ENCODE data around the gene MVB12B.

The MVB12B gene

DNA sequence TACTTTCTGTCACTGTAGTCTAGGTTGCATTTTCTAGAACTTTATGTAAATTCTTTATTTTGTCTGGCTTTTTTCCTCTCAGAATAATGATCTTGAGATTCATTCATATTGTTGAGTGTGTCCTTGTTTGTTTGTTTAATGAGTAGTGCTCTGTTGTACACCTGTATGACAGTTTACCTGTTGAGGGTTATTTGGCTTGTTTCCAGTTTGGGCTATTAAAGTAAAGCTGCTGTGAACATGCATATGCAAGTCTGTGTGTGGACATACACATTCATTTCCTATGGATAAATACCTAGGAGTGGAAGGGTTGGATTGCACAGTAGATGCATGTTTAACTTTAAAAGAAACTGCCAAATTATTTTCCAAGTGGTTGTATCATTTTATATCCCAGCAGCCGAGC, 30.4 kb downstream of the MVB12B start:
- no peak for DNase-seq

DNA sequence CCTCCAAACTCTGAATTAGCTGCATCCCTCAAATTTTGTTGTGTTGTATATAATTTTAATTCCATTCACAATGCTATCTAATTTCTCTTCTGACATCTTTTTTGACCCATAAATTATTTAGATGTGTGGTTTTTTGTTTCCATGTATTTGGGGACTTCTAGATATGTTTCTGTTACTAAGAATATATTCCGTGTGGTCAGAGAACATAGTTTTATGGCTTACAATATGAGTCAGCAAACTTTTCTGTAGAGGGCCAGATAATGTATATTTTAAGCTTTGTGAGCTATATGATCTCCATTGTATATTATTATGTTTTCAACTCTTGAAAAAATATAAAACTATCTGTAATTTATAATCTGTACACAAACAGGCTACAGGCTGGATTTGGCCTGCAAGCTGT, 33.4 kb downstream of the MVB12B start:
- no peak for DNase-seq

DNA sequence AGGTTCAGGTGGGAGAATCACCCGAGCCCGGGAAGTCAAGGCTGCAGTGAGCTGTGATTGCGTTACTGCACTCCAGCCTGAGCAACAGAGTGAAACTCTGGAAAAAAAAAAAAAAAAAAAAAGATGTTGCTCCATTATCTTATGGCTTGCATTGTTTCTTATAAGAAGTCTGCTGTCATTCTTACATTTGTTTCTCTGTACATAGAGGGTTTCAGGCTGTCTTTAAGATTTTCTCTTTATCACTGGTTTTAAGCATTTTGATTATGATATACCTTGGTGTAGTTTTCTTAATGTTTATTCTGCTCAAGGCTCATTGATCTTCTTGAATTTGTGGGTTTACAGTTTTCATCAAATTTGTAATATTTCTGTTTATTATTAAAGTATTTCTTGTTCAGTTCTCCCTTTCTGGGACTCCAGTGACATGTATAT, 35.2 kb downstream of the MVB12B start:
- DNase-seq: no peak

DNA sequence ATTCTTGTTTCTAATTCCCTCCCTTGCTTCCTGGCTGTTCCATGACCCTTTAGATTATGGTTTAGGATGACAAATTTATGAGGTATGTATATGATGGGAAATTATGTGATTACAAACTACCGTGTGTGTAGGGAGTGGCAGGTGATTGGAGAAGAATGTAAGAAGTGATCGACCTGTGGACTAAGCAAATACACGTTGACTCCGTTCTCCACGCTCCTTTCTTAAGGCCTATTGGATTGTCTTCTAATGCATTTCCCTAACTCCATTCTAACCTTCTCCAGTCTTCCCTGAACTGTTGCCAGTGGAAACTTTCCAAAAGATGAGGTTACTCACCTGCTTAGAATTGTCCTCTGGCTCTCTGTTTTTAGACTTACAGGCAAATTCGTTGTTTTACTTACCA, 36.6 kb downstream of the MVB12B start:
- no peak for DNase-seq

DNA sequence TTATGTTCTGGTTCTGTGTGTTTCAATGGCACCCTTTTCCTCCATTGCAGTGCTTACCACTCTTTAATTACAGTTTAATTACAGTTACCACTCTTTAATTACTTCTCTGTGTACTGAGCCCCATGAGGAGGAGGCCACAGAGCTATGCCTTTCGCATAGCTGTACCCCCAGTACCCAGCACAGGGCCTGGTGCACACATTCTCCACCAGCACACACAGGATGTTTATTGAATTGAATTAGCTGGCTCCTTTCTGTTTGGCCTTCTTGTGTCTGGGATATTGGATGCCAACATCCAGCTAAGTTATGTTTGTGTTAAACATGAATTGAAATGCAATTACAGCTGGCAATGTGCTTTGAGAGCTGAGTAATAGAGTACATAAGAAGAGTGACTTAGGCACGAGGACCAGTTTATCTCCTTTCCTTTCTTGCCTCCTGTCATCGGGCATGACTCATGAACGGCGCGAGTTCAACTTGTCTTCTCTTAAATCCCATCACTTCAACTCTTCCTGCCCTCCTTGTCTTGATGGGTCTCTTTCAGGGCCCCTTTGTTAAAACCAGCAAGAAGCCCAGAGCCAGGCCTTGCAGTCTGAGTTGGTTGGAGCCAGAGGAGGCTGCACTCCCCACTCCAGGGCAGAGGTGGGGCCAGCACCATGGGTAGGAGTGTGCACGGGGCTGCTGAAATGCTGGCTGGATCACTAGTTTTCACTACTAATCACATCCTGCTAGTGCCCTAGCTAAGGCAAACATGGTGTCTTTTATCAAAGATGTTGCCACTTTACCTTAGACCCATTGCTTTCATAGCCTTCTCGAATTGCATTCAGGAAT, 37.4 kb downstream of the MVB12B start:
- no peak for DNase-seq

DNA sequence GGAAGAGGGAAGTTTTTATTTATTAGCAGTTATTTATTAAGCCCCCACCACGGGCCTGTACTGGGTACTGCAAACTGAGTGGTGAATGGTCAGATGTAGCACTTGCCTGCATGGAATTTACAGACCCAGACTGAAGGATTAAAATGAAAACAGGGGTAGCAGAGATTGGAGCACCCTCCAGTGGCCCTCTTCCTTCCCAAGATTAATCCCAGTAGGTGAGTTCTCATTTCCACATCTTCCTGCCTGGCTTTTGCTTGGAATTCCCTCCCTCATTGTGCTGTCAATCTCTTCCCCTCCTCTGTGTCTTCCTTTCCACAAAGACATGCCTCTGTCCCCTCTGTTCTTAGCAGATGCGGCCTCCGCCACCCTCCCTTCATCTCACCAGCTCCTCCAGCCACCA, 39.2 kb downstream of the MVB12B start:
- peak in 1 of 56 donors; percentile 32 for DNase-seq

DNA sequence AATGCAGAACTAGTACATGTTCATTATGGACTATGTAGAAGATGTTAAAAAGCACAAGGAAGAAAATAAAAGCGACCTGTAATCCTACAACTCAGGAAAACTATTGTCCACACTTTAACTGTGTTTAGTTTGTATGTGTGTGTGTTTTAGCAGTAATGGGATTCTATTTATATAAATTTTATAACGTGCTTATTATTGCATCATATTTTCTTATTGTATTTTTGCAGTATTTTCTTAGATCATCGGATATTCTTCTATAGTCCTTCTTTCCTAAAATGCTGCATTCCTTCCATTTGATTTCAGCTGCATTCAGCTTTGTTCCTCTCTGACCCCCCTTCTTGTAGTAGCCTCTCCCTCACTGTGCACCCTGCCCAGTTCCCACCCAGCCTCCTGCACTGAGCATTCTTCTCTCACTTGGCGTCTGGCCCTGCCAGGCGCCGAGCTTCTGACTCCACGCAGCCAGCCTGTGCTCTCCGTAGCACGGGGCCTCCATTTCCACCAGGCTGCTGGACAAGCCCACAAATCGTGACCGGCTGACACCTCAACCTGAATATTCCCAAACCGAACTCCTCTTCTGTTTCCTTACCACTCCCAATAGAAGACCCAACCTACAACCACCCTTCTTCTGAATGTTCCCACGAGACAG, 39.9 kb downstream of the MVB12B start:
- DNase-seq: peak in 40 of 56 donors; percentile 36 to 85 (median 63)

DNA sequence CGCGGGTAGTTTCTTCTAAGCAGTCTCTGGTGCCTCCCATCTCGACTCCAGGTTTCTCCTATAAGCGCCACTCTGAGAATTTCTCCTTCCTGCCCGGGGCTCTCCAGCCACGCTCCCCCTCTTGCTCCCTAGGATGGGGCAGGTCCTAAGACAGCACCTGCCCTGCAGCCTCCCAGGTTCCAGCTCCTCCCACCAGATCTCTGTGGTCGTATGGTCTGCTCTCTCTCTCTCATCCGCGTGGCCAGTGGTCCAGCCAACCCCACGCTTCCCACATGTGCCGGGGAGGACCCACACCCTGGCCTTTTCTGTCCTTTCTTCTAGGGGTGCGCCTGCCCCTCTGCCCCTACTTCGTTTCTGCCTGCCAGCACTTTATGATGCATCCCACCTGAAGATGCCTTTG, 40.5 kb downstream of the MVB12B start:
- DNase-seq: no peak

DNA sequence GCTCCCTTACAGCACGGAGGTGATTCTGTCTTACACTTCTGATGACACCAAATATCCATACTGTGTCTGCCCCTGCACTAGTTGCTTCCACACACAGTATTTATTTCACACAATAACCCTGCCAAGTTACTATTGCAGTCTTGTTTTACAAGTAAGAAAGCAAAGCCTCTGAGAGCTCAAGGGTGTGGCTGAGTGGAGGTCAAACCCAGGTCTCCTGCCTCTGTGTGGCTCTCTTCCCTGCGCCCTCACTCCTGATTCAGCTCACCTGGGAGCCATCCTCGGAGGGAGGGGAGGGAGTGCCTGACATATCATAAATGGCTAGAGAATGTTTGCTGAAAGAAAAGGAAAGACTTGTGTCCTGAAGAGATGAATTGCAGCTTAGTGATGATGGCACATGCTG, 41.0 kb downstream of the MVB12B start:
- DNase-seq: no peak

DNA sequence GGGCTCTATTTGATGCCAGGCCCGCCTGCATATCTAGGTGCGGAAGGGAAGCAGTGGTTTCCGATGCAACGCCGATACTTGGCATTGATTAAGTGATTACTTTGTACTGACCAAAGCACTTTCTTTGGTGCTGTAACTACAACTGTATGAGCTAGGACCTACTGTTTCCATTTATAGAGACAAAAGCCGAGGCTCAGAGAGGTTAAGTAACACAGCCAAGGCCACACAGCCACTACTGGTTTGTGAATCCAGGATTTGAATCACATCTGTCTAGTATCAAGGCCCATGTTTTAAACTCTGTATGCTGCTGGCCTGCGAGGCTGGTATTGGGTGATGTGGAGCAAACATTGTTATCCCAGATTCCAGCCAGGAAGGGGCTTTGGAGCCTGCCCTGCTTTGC, 41.4 kb downstream of the MVB12B start:
- no peak for DNase-seq

DNA sequence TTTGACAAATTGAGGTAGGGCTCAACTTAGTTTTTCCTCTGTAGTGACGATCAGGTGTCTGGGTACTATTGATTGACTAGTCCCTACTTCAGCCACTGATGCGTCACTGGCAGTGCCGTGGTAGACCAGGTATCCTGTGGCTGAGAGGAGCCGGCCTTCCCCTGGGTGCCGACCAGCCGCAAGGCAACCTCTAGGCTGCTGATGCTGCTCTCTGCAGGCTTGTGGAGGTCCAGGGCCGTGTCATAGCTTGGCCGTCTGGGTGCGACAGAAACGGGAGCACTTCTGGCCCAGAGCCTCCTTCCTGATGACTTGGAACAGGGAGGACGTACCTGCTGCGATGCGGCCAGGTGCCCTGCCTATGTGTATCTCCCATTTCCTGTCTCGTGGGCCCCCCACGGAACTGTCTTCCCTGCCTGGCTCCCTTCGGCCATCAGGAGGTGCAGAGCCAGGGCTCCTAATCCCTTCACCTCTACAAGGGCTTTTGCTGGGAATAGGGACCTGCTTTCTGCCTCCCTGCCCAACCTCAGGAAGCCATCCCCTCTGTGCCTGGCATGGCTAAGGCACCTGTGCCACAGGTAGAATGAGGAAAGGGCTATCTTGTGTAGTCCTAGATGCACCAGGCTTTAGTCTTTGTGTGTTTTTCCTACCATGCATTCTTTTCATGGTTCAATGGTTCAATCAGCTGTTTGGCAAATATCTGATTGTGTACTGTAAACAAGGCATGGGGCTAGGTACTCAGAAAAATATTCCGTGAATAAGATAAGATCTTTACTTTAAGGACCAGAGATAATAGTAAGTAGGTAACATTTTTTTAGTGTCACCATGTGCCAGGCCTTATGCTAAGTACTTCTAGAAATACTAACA, 44.6 kb downstream of the MVB12B start:
- DNase-seq: no peak

DNA sequence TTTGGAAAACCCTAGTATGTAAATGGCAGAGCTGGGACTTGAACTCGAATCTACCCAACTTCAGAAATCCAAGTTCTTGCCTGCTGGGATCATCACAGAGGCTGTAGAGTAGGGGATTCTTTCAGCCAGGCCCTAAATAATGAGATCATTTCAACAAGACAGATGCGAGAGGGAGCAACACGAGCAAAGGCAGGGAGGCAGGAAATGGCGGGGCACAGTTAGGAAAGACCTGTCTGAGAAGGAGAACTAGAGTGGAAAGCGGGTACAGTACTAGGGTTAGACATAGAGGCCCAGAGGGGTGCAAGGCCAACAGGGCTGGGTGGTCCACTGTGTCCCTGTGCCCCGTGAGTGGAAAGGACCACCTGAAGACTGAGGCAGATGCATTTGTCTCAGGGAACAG, 46.1 kb downstream of the MVB12B start:
- no peak for DNase-seq

DNA sequence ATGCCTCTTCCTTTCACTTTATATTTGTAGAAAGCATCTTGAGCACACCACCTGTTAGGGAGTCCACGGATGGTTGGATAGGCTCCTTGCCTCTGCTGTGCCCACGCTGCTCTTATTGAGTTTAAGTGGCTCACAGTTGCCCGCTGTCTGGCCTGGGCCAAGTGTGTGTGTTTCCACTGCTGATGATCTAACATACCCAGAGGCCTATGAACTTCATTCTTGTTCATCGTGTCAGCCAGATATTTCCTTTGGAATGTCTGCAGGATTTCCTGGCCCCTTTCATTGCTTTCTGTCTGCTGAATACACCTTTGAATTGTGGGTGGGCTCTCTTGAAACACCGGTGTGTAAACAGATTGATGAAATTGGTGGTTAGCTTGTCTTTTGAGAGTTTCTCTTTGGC, 46.6 kb downstream of the MVB12B start:
- DNase-seq: no peak

DNA sequence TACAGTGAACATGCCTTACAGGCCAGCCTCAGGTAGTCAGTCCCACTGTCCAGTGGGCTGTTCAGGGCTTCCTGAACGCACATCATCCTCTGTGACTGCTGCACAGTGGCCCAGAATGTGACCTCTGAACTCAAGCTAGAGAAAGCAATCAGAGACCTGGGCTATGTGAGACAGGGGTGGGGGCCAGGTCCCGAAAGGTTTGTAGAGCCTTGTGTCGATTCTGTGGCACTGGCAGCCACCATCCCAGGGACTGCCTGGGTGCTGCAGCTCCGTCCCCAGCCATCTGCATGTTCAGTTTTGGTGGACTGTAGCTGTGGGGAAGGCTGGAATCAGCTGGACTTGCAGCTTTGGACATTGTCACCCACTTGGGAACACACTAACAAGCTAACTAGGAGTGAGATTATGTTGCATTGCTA, 47.7 kb downstream of the MVB12B start:
- peak in 2 of 56 donors; percentile 31 to 40 for DNase-seq

DNA sequence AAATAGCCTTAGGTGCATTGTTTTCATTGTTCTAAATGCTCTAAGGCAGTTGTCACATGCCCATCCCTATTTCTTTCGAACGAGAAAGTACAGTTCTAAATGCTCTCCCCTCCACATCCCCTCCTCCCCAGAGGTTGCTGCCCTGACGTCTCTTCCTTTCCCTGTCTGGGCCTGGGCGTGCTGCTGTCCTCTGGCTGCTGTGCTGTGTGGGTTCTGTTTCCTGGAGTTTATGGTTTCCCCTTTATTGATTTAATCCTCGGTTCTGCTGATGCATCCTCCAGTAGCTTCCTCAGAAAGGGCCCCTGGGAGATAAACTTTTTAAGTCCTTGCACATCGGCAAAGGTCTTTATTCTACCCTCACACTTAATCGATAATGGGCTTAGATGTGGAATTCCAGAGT, 48.8 kb downstream of the MVB12B start:
- peak in 11 of 56 donors; percentile 30 to 68 (median 46) for DNase-seq

DNA sequence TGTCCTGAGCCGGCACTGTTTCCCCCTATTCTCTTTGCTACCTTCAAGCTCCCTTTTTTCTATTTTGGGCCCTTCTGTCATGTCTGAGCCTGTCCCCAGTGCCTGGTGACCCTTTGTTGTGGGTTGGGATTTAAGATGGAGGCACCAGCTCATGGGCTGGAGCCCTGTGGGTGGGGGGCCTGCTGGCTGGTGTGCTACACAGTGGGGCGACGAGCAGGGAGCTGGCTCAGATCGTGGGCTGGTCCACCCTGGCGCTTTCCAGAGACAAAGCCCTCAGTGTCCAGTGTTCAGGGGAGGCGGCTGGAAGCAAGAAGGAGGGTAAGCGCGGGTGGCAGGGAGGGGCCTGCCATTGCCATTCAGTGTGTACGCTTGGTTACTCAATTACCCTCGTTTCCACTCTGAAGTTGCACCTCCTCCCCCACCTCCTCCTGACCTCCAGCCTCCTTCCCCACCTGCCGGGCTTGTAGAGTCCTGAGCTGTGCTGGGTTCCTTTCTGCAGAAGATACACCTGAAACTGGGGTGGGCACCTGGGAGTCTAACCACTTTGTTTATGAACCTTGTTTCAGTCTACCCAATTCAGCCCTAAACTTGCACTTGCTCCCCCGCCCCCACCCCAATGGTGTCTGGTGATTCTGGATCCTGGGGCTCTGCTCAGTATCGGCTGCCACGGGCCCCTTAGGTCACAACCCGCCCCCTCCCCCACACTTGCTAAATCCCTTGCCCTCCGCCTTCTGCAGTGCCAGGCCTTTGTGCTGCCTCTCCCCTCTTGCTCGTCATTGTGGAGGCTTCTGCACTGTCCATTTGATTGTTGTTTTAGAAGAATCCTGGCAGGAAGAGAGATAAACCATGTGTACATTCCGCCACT, 49.9 kb downstream of the MVB12B start:
- DNase-seq: peak in 53 of 56 donors; percentile 50 to 93 (median 80)

DNA sequence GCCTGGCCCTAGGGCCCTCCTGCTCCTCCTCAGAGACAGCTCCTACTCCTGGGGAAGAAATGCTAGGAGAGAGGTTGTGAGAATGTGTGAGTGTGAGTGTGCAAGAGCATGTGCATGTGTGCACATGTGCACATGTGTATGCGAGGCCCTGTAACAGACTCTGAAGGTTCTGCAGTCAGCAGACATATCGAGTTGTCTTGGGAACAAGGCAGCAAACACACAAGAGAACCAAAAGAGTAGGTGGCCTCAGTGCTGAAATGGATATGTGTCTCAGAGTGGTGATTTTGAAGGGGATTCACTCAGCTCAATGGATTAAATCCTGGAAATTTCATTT, 50.5 kb downstream of the MVB12B start:
- peak in 6 of 56 donors; percentile 51 to 77 (median 69) for DNase-seq

DNA sequence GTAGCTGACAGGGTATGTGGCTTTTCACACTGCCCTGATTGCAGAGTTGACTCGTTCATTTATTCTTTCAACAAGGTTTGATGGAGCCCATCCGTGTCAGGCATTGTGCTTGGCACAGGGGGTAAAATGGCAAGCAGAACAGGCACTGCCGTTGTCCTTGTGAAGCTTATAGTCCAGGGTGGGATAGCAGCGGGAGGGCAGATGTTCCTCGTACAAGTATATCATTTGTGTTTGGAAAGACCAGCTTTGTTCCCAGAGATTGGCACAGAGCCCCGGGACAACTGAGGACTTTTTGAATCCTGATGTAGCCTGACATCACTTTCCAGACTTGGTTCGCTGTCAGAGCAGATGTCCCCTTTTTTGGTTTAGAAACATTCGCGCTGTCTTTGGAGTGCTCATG, 50.9 kb downstream of the MVB12B start:
- DNase-seq: peak in 54 of 56 donors; percentile 33 to 98 (median 85)

DNA sequence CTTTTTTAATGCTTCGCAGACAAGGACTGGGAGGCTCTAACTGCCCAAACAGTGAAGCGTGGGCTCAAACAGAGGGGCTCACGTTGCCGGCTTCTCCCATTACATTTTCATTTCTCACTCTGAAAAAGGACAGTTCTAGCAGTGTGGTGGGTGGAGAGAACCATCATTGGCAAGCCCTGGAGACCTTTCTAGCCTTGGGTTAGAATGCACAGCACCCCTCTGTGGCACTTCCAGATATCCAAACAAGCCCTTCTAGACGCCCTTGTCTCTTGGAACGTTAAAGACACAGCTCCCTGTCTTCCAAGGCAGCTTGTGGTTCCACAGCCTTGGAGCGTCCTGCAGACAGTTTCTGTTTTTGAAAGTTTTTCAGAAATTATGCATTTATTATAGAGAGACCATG, 52.1 kb downstream of the MVB12B start:
- DNase-seq: no peak

DNA sequence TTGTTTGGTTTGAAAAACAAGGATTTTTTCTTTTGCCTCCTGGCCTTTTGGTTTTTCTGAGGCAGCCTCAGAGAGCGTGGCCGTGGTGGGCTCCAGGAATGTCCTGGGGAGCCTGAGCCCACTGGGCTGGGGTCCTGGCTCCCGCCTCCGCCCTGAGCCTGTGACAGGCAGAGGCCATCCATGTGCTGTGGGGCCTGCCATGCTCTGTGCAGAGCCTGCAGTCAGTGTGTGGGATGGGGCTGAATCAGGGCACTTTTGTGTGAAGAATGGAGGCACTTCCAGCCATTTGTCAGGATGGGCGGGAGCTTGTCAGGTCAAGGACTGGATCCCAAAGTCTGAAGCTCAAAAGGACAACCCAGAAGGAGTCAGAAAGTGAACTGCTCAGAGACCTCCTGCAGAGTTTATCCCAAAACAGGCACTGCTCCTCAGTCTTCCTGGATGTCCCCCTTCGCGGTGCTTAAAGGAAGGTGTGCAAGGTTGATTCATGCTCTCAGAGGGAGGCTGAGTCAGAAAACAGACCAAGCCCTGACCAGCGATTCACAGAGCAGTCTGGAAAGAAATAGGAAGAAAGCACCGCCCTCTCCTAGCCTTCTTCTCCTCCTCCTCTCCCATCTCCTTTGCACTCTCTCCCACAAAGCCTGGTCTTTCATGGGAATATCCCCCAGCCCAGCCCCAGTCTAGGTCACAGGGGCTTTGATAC, 53.2 kb downstream of the MVB12B start:
- no peak for DNase-seq
